Activated naive CD4-positive, alpha-beta T cell treated with anti-CD3 and anti-CD28 coated beads, Interleukin-2, amount 50 U/mL, for 24 hours (primary cell): ENCODE data around the gene LPCAT1.
"Not testable (repeated sequence)": the region's sequence is repeated elsewhere in the genome, so short reads cannot be mapped to it uniquely, and the experiment has no call there.

Experiments used
- H3K27ac Mint-ChIP-seq: one replicate; pipeline ENCODE4 v1.8.0; 2021; ENCODE audit warnings: mild to moderate bottlenecking, mixed read lengths
- H3K27me3 Mint-ChIP-seq: one replicate; pipeline ENCODE4 v1.8.0; 2021; ENCODE audit warnings: mixed read lengths
- H3K36me3 Mint-ChIP-seq: one replicate; pipeline ENCODE4 v1.8.0; 2021; ENCODE audit warnings: mixed read lengths
- H3K4me1 Mint-ChIP-seq: one replicate; pipeline ENCODE4 v1.8.0; 2021; ENCODE audit warnings: mixed read lengths
- H3K4me3 Mint-ChIP-seq: one replicate; pipeline ENCODE4 v1.8.0; 2021; ENCODE audit warnings: mild to moderate bottlenecking, mixed read lengths
- H3K9me3 Mint-ChIP-seq: one replicate; pipeline ENCODE4 v1.8.0; 2021; ENCODE audit warnings: mixed read lengths

LPCAT1 gene

GRCh38 chr5:1546556-1546955 lies 22.8 kb upstream of the LPCAT1 start:
- Mint-ChIP-seq H3K4me1 (no peaks in the 10 kb centered on the region), H3K4me3 (no peak overlapping the region), H3K36me3 (no peaks in the 10 kb centered on the region), H3K9me3 (no peaks in the 10 kb centered on the region), H3K27ac (no peak overlapping the region), H3K27me3 (peaks cover 1% of the 10 kb centered on the region)

GRCh38 chr5:1545805-1546355 lies 22.1 kb upstream of the LPCAT1 start:
- H3K9me3 Mint-ChIP-seq: no peaks in the 10 kb centered on the region
- H3K27me3 Mint-ChIP-seq: peaks cover 1% of the 10 kb centered on the region
- no peak overlapping the region for H3K27ac Mint-ChIP-seq
- no peaks in the 10 kb centered on the region for H3K36me3 Mint-ChIP-seq
- no peaks in the 10 kb centered on the region for H3K4me1 Mint-ChIP-seq
- H3K4me3 Mint-ChIP-seq: no peak overlapping the region

DNA sequence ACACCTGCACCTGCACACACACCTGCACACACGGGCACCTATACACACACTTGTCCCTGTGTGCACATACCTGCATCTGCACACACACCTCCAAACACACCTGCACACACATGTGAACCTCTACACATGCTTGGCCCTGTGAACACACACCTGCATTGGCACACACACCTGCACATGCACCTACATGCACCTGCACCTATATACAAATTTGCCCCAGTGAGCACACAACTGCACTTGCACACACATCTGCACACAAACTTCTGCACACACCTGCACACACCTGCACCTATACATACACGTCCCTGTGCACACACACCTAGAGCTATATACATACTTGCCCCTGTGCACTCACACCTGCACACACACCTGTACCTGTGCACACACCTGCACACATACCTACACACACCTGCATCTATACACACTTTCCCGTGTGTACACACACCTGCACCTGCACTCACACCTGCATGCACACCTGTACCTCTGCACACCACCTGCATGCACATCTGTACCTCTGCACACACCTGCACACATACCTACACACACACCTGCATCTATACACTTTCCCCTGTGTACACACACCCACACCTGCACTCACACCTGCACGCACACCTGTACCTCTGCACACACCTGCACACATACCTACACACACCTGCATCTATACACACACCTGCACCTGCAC lies 21.5 kb upstream of the LPCAT1 start:
- Mint-ChIP-seq H3K4me1 (no peaks in the 10 kb centered on the region), H3K9me3 (no peaks in the 10 kb centered on the region), H3K36me3 (no peaks in the 10 kb centered on the region), H3K27ac (no peak overlapping the region), H3K27me3 (peaks cover 1% of the 10 kb centered on the region), H3K4me3 (no peak overlapping the region)

- no peaks in the 10 kb centered on the region for H3K4me1 Mint-ChIP-seq
- no peak overlapping the region for H3K27ac Mint-ChIP-seq
- no peak overlapping the region for H3K4me3 Mint-ChIP-seq
- peaks cover 1% of the 10 kb centered on the region for H3K27me3 Mint-ChIP-seq
- no peaks in the 10 kb centered on the region for H3K36me3 Mint-ChIP-seq
- H3K9me3 Mint-ChIP-seq: no peaks in the 10 kb centered on the region
Observed at GRCh38 chr5:1544294-1544961, 20.7 kb upstream of the LPCAT1 start.

- Mint-ChIP-seq H3K4me3 (no peak overlapping the region), H3K27me3 (peaks cover 1% of the 10 kb centered on the region), H3K9me3 (no peaks in the 10 kb centered on the region), H3K4me1 (peaks cover under 1% of the 10 kb centered on the region), H3K36me3 (no peaks in the 10 kb centered on the region), H3K27ac (no peak overlapping the region)
Observed at GRCh38 chr5:1543398-1544293, 19.9 kb upstream of the LPCAT1 start.

DNA sequence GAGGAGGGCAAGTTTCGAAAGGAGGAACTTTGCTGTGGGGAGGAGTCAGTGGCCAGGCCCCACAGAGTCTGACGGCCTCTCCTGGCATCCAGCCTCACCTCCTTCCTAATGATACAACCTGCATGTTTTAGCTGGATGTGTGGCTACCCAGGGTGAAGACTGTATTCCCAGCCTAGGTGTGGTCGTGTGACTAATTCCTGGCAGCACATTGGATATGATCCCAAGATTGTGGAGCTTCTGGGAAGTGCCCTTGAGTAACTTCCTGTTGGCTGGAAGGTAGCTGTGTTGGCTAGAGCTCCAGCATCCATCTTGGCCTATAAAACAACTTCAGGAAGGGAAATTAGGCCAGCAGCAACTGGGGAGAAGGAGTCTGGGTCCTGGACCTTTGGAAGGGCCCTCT lies 19.0 kb upstream of the LPCAT1 start:
- no peaks in the 10 kb centered on the region for H3K27me3 Mint-ChIP-seq
- H3K4me1 Mint-ChIP-seq: peaks cover 4% of the 10 kb centered on the region
- H3K4me3 Mint-ChIP-seq: no peak overlapping the region
- no peaks in the 10 kb centered on the region for H3K9me3 Mint-ChIP-seq
- H3K36me3 Mint-ChIP-seq: no peaks in the 10 kb centered on the region
- H3K27ac Mint-ChIP-seq: no peak overlapping the region

GRCh38 chr5:1541702-1542400 lies 18.1 kb upstream of the LPCAT1 start:
- no peak overlapping the region for H3K4me3 Mint-ChIP-seq
- H3K27me3 Mint-ChIP-seq: no peaks in the 10 kb centered on the region
- no peak overlapping the region for H3K27ac Mint-ChIP-seq
- H3K36me3 Mint-ChIP-seq: no peaks in the 10 kb centered on the region
- H3K4me1 Mint-ChIP-seq: peaks cover 12% of the 10 kb centered on the region
- no peaks in the 10 kb centered on the region for H3K9me3 Mint-ChIP-seq

DNA sequence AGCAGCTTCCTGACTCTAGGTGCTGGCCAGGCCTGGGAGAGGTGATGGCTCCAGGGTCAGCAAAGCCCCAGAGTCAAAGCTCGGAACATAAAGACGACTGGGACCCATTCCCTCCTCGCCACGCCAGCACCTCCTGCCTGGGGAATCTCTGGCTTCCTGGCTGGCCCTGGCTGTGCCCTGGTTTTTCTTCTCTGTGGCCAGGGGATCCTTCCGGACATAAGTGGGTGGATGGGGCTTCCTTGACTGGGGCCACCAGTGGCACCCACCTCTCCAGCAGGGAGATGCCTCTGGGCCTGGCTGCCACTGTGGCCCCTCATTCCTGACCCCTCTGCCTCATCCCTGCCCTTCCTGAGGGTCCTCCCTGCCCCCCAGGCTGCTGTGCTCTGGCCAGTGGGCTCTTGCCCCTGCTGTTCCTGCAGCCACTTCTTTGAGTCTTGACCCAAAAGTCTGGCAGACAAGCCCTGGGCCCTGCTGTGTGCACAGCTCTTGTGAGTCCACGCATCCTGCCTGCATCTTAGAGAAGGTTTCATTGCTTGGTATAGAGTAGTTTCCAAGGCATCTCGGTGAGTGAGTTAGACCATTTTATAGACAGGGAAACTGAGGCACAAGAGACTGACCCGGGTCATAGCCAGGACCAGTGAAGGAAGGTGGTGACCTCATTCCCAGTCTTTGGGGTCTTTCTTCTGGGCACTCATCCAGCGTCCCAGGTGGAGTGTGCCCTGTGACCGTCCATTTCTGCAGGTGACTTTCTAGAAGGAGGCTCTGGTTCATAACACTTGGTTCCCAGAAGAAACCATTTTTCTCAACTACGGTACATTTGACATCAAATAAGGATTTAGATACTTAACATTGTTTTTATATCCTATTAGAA lies 17.3 kb upstream of the LPCAT1 start:
- H3K27ac Mint-ChIP-seq: no peak overlapping the region
- H3K9me3 Mint-ChIP-seq: no peaks in the 10 kb centered on the region
- no peaks in the 10 kb centered on the region for H3K36me3 Mint-ChIP-seq
- H3K4me3 Mint-ChIP-seq: no peak overlapping the region
- H3K27me3 Mint-ChIP-seq: no peaks in the 10 kb centered on the region
- H3K4me1 Mint-ChIP-seq: peaks cover 20% of the 10 kb centered on the region

DNA sequence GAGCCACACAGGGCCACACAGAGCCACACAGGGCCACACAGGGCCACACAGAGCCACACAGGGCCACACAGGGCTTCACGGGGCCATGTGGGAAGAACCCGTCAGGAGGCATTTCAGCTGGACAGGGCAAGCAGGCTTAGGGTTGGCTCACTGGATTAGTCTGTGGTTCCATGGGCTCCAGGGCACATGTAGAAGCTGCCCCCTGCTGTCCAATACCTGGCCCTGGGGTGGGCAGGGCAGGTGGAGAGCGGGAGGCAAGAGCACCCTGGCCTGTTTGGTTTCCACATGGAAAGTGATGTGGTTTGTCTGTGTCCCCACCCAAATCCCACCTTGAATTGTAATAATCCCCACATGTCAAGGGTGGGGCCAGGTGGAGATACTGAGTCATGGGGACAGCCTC lies 16.4 kb upstream of the LPCAT1 start:
- no peak overlapping the region for H3K4me3 Mint-ChIP-seq
- no peaks in the 10 kb centered on the region for H3K27me3 Mint-ChIP-seq
- peaks cover 29% of the 10 kb centered on the region for H3K4me1 Mint-ChIP-seq
- H3K27ac Mint-ChIP-seq: no peak overlapping the region
- H3K36me3 Mint-ChIP-seq: no peaks in the 10 kb centered on the region
- H3K9me3 Mint-ChIP-seq: no peaks in the 10 kb centered on the region

DNA sequence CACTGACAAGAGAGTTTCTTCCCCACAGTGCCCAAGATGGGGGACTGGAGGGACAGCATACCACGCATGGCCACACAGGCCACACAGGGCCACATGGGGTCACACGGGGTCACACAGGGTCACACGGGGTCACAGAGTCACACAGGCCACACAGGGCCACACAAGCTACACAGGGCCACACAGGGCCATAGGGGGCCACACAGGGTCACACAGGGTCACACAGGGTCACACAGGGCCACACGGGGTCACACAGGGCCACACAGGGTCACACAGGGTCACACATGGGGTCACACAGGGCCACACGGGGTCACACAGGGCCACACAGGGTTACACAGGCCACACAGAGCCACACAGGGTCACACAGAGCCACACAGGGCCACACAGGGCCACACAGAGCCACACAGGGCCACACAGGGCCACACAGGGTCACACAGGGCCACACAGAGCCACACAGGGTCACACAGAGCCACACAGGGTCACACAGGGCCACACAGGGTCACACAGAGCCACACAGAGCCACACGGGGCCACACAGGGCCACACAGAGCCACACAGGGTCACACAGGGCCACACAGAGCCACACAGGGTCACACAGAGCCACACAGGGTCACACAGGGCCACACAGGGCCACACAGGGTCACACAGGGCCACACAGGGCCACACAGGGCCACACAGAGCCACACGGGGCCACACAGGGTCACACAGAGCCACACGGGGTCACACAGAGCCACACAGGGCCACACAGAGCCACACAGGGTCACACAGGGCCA lies 15.8 kb upstream of the LPCAT1 start:
- H3K4me1 Mint-ChIP-seq: peaks cover 35% of the 10 kb centered on the region
- H3K27me3 Mint-ChIP-seq, H3K36me3 Mint-ChIP-seq, H3K9me3 Mint-ChIP-seq, H3K4me3 Mint-ChIP-seq, H3K27ac Mint-ChIP-seq: not testable (repeated sequence)

DNA sequence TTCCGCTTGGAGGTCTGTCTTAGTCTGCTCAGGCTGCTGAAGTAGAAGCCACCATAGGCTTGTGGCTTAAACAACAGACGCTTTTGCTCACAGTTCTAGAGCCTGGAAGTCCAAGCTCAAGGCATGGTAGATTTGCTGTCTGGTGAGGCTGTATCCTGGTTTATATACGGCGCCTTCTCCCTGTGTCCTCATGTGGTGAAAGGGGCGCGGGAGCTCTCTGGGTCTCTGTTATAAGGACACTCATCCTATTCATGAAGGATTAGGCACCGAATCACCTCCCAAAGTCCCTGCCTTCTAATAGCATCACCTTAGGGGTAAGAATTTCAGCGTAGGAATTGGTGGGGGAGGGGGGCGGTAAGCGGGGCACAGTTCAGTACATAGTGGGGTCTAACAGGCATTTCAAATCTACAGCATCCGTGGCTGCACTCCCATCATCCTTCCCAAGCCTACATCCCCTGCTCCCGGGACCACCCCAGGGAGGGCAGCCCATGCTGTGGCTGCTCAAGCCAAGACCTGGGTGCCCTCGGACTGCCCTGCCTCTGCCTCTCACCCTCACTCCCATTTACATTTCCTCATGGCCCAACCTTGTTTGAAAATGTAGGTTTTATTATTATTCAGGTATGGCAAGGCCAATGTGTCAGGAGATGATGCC lies 15.1 kb upstream of the LPCAT1 start:
- Mint-ChIP-seq H3K27me3 (no peaks in the 10 kb centered on the region), H3K9me3 (no peaks in the 10 kb centered on the region), H3K36me3 (no peaks in the 10 kb centered on the region), H3K4me1 (peaks cover 38% of the 10 kb centered on the region), H3K27ac (peak overlapping the region; percentile 81), H3K4me3 (no peak overlapping the region)

- Mint-ChIP-seq H3K27ac (peak overlapping the region; percentile 81), H3K27me3 (no peaks in the 10 kb centered on the region), H3K4me3 (no peak overlapping the region), H3K4me1 (peaks cover 38% of the 10 kb centered on the region), H3K9me3 (no peaks in the 10 kb centered on the region), H3K36me3 (no peaks in the 10 kb centered on the region)
Observed at GRCh38 chr5:1538276-1538675, 14.5 kb upstream of the LPCAT1 start.

DNA sequence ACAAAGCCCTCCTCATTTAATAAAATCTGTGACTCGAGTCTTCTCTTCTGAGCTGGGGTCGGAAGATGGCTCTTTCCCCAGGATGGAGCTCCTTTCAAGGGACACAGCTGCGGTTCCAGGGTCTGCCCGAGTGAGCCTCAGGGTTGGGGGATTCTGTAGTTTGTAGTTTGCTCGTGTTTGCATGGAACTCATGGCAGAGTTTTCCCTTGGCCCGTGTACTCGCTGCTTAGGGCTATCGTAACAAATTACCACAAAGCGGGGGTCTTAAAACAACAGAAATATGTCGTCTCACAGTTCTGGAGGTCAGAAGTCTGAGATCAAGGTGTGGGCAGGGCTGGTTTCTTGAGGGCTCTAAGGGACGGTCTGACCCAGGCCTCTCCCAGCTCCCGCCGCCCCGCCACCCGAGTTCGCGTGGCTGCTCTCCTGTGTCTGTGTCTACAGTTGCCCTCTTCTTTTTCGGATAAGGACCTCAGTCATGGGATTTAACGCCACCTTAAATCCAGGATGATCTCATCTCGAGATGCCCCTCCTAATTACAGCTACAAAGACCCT lies 13.9 kb upstream of the LPCAT1 start:
- Mint-ChIP-seq H3K27ac (no peak overlapping the region), H3K4me1 (peaks cover 38% of the 10 kb centered on the region), H3K27me3 (no peaks in the 10 kb centered on the region), H3K4me3 (no peak overlapping the region), H3K36me3 (no peaks in the 10 kb centered on the region), H3K9me3 (no peaks in the 10 kb centered on the region)
